C4-2B (cell line): Measurements from ENCODE around the gene CATSPERZ.

ENCODE experiments used
- H3K27ac ChIP-seq: fragments of 450-650 bp; 2 replicates; pipeline ENCODE4 v1.5.1; 2017
- CTCF ChIP-seq: fragments of 450-650 bp; conservative IDR thresholded peaks from 2 replicates; pipeline ENCODE4 v1.5.1; 2017; ENCODE audit warnings: mild to moderate bottlenecking
- ZFX ChIP-seq: fragments of 450-650 bp; IDR thresholded peaks from 2 replicates; pipeline ENCODE4 v1.6.1; 2017

CATSPERZ gene

GRCh38 chr11:64304316-64305072 is 4.3 kb downstream of the CATSPERZ start:
- H3K27ac ChIP-seq: peak overlapping the region; percentile 89
- TF ChIP-seq ZFX: no peak
- peak; percentile 90 for TF ChIP-seq CTCF

- no peak for TF ChIP-seq CTCF
- 0 out of 2 replicates have a peak, but pooled peaks have one; percentile 21 for TF ChIP-seq ZFX
- H3K27ac ChIP-seq: peak within 1 kb of the TSS; percentile 89
Measured at GRCh38 chr11:64305075-64305690, 5.0 kb downstream of the CATSPERZ start, which contains the start of gene ESRRA. TSS of gene ESRRA (plus strand) at chr11:64305524. CDS start at chr11:64307180, 1,656 bp downstream.

GRCh38 chr11:64305691-64306562 is 5.8 kb downstream of the CATSPERZ start:
- TF ChIP-seq ZFX (no peak; the same call in 1 of the 2 replicates), CTCF (peak; percentile 66)
- peak overlapping the region; percentile 89 for H3K27ac ChIP-seq

- peak overlapping the region; percentile 89 for H3K27ac ChIP-seq
- TF ChIP-seq ZFX: no peak
- no peak for TF ChIP-seq CTCF
Measured at GRCh38 chr11:64306563-64306875, 6.4 kb downstream of the CATSPERZ start.

GRCh38 chr11:64306876-64307622 is 6.9 kb downstream of the CATSPERZ start:
- peak overlapping the region; percentile 89 for H3K27ac ChIP-seq
- no peak for TF ChIP-seq CTCF

- peak overlapping the region; percentile 89 for H3K27ac ChIP-seq
Measured at GRCh38 chr11:64307795-64308194, 7.6 kb downstream of the CATSPERZ start.

- no peak overlapping the region for H3K27ac ChIP-seq
- TF ChIP-seq ZFX: no peak
- no peak for TF ChIP-seq CTCF
Measured at GRCh38 chr11:64312947-64313346, 12.8 kb downstream of the CATSPERZ start.
